VCaP (cell line): Measurements from ENCODE around the gene VSIG4.
"Not testable (repeated sequence)": the region's sequence is repeated elsewhere in the genome, so short reads cannot be mapped to it uniquely, and the experiment has no call there.

Source experiments
- H3K27ac ChIP-seq: fragments of 450-650 bp; 2 replicates; pipeline ENCODE4 v1.5.1; 2017
- CTCF ChIP-seq: fragments of 450-650 bp; conservative IDR thresholded peaks from 2 replicates; pipeline ENCODE4 v1.5.1; 2017; ENCODE audit warnings: mild to moderate bottlenecking, moderate library complexity

VSIG4 gene

DNA sequence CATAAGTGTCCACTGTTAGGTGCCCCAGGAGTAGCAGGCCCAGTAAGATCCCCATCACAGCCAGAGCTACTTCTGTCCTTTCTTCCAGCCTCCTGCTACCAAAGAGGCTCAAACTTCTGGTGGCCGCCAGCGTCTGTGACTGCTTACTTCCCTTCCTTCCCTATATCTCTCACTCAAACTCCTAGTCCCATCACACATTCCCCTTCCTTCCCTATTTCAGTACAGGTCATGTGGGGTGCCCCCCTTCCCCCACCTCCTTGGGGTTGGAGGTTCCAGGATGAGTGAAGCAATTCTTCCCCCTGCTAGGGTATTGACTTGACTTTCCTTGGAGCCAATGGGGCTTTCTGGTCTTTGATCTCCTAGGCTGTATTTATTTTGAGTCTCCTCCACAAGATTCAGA, at the start of gene VSIG4:
Gene VSIG4 (minus strand): TSS at position 137 of the 400 bp plus-strand sequence. CDS start 82 bp downstream, at position 55.
- TF ChIP-seq CTCF: no peak
- no peak within 1 kb of the TSS for H3K27ac ChIP-seq

DNA sequence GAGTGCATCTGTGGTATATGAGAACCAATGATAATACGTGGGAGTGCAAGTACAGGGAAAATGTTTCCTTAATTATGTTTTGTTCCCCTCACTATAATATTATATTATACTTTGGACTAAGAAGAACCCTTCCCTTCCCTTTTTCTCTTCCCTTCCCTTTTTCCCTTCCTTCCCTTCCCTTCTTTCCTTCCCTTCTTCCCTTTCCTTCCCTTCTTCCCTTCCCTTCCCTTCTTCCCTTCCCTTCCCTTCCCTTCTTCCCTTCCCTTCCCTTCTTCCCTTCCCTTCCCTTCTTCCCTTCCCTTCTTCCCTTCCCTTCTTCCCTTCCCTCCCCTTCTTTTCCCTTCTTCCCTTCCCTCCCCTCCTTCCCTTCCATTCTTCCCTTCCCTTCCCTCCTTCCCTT, 36.9 kb upstream of the VSIG4 start:
- TF ChIP-seq CTCF: no peak
- no peak overlapping the region for H3K27ac ChIP-seq

- no peak for TF ChIP-seq CTCF
- no peak overlapping the region for H3K27ac ChIP-seq
Observed at GRCh38 chrX:66074920-66075879, 35.3 kb upstream of the VSIG4 start.

DNA sequence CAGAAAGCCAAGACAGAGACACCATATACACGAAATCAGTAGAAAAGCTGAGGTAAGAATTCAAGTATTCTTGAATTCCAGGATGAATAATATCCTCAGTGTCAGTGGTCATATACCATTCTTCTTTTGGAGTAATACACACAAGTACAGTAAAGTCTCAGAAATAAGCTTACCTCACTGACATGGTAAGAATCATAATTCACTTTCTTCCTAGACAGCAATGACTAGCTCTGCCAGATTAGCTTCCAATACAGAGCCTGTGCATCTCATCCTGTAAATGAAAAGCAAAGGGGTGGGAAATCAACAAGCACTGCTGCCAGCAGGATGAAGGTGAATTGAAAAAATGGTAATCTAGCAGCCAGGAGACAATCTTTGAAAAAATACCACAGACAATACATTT, 31.2 kb upstream of the VSIG4 start:
- no peak overlapping the region for H3K27ac ChIP-seq
- TF ChIP-seq CTCF: no peak

- no peak for TF ChIP-seq CTCF
- no peak overlapping the region for H3K27ac ChIP-seq
Observed at GRCh38 chrX:66064261-66064660, 24.4 kb upstream of the VSIG4 start.

DNA sequence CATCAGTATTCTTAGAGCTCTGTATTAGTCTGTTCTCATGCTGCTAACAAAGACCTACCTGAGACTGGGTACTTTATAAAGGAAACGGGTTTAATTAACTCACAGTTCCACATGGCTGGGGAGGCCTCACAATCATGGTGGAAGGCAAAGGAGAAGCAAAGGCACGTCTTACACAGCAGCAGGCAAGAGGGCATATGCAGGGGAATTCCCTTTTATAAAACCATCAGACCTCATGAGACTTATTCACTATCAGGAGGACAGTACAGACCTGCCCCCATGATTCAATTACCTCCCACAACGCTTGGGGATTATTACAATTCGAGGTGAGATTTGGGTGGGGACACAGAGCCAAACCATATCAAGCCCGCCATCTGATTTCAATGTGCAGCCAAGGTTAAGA, 17.1 kb upstream of the VSIG4 start:
- H3K27ac ChIP-seq: not testable (repeated sequence)

- TF ChIP-seq CTCF: no peak
- H3K27ac ChIP-seq: no peak overlapping the region
Observed at GRCh38 chrX:66054978-66055377, 15.1 kb upstream of the VSIG4 start.

- TF ChIP-seq CTCF: no peak
- H3K27ac ChIP-seq: no peak overlapping the region
Observed at GRCh38 chrX:66053414-66053813, 13.5 kb upstream of the VSIG4 start.
